NOMO-1 treated with DMSO at 0.1 percent for 48 hours (cell line): Measurements from ENCODE around the gene CCDC3.
"Not testable (repeated sequence)": the region's sequence is repeated elsewhere in the genome, so short reads cannot be mapped to it uniquely, and the experiment has no call there.

Experiments
- DNase-seq: peaks from one replicate; lab custom pipeline; 2025; ENCODE audit not compliant: unreplicated experiment; lab: John Stamatoyannopoulos, UW

CCDC3 gene

DNA sequence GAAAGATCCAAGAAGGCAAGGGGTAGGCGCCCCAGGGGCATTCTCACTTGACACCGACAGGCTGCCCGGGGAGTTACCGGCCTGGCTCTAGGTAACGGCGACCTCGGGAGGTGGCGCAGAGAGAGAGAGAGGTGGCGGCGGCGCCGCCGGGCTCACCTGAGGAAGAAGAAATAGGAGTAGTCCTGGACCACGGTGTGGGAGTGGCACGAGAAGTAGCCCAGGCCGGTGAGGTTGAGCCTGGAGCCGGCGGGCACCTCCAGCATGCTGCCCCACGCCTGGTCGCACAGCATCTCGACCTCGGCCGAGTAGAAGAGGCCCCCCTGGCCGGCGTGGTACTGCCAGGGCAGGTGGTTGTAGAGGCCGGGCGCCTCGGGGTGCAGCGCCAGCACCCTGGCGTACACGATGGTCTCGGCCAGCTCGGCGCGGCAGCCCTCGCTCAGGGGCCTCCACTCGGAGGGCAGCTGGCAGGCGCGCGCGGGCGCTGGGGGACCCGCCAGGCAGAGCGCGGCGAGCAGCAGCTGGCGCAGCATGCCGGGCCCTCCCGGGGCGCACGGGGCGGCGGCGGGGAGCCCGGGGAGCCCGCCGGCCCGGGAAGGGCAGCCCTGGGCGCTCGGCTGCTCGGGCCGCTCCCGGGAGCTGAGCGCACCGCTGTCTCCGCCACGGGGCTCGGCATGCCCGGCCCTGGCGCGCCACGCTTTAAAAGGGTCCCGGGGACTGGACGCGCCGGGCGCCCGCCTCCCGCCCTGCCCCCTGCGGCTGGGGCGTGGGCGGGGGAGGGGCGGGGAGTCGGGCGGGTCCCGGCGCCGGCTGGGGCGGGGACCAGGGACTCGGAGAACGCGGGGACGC, at the start of gene CCDC3:
CCDC3 (minus strand) TSS at position 673 of the 846 bp plus-strand sequence; CDS start at position 530, 143 bp downstream.
- DNase-seq = no peak

DNA sequence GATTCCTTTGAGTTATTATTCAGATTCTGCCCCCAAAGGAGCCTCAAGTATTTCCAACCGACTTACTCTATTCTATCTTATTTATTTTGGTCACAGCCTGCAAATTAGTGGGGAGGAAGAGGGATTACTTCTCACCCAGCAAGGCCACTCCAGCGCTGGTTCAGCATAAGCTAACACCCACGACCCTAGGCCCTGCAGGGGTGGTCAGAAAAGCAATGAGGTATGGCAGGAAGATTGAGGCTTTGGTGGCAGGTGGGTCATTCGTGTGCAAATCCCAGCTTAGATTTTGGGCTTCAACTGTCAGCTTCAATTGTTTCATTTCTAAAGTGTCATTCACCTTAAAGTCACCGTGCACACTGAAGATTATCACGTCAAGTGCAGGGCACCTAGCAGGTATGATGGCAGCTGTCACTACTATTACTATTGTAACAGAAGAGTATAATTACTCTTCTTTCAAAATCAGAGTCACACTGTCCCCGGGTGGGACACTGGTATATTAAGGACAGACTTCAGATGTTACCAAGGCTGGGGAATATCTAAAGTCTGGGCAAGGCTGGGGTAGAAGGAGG, 49.7 kb upstream of the CCDC3 start:
- no peak for DNase-seq

DNA sequence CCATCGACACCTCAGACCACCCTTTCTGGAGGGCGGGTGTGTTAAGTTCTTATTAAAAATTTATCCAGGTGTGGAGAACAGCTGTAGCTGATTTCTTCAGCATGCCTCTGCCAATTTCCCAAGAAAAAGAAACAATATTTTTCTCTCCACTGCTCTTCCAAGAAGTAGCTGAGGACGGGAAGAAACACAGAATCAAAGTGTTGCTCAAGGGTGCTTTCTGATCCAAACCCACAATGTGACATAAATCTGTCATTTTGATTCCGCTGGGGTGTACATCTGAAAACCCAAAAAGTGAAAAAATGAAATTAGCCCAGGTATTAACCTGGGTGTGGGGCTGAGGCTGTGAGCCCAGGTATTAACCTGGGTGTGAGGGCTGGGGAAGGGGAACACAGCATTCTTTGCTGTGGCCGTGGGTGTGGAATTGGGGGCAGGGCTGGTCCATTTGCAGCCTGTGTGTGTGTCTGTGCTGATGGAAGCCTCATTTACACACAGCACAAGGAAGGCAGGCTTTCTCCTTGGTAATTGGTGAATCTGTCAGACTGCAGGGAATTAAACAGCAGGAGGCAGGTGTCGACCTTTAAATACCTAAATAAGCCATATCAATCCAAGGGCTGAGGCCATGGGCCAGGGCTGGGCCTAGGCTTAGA, 48.4 kb upstream of the CCDC3 start:
- DNase-seq = no peak

- no peak for DNase-seq
Measured at GRCh38 chr10:13048762-13049161, 47.2 kb upstream of the CCDC3 start.

DNA sequence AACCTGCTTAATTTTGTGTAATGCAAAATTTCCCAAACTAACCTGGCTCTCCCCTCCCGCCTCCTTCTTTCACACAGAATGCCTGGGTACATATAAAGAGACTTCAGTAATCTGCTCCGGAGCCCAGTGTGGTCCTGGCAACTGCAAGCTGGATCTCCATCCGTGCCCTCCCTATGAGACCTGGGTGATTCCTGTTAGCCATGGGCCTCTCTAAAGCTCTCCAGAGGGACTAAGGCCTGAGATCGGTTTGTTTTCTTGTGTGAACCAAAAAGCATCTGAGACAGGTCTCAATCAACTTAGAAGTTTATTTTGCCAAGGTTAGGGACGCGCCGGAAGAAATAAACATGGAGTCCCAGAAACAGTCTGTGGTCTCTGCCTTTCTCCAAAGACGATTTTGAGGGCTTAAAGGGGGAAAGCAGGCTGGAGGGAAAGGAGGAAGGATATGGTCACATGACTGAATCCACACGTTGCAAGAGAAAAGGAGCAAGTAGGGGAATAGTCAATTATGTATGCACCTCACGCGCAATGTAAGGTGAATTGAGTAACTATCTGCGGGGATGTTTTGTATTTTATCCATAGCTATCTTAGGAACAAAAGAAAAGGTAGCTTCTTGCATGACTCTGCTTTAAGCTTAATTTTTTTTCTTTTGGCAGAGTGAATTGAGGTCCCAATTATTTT, 46.2 kb upstream of the CCDC3 start:
- DNase-seq = no peak

DNA sequence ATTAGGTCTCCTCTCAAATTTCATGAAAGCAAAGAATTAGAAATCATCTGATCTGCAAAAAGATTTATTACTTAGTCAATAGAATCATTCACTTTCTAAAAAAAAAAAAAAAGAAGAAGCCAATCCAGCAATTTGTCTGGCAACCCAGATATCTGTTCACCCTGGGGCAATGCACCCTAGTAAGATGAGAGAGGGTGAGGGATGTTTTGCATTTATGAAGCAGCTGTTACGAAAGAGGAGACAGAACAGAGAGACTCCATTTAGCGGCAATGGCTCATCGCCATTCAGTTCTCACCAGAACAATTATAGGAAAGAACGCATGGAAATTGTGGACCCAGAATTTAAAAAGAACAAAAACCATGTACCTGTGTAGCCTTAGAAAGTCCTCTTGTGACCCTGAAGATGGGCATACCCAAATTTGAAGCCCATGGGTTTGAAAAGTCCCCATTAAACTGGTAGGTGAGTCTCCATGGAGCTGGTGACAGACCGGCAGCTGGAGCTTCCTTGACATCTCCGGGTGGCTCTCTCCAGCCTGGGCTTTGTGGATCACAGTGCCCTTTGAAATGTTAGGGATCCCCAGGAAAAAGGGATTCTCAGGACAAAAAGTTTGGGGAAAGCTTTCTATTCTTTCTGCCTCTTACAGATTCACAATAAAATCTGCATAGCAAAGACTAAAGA, 45.5 kb upstream of the CCDC3 start:
- DNase-seq = no peak

GRCh38 chr10:13043520-13043919, 42.0 kb upstream of the CCDC3 start:
- no peak for DNase-seq

- no peak for DNase-seq
Measured at GRCh38 chr10:13039761-13040160, 38.2 kb upstream of the CCDC3 start.

- DNase-seq = peak; percentile 17
Measured at GRCh38 chr10:13038391-13038790, 36.9 kb upstream of the CCDC3 start.

DNA sequence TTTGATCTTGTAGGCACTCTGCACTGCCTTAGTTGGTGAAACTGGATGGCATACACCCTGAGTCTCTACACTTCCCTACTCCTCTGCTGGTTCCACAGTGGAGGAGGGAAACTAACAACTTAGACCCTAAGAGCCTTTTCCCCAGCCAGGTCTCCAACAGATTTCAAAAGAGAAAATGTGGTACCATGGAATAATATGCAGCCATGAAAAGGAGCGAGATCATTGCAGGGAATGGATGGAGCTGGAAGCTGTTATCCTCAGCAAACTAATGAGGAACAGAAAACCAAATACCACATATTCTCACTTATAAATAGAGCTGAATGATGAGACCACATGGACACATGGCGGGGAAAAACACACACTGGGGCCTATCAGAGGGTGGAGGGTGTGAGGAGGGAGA, 36.3 kb upstream of the CCDC3 start:
- DNase-seq = no peak

- DNase-seq = no peak
Measured at GRCh38 chr10:13036841-13037240, 35.3 kb upstream of the CCDC3 start.

DNA sequence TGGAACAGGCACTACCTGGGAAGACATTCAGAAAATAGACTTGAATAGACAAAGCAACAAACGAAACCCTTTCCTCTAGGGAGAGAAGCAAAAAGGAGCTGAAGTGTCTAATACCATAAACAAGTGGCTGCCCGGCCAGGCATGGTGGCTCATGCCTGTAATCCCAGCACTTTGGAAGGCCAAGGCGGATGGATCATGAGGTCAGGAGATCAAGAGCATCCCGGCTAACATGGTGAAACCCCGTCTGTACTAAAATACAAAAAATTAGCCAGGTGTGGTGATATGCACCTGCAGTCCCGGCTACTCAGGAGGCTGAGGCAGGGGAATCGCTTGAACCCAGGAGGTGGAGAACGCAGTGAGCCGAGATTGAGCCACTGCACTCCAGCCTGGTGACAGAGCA, 34.2 kb upstream of the CCDC3 start:
- not testable (repeated sequence) for DNase-seq

GRCh38 chr10:13026873-13027272, 25.4 kb upstream of the CCDC3 start:
- DNase-seq = no peak

DNA sequence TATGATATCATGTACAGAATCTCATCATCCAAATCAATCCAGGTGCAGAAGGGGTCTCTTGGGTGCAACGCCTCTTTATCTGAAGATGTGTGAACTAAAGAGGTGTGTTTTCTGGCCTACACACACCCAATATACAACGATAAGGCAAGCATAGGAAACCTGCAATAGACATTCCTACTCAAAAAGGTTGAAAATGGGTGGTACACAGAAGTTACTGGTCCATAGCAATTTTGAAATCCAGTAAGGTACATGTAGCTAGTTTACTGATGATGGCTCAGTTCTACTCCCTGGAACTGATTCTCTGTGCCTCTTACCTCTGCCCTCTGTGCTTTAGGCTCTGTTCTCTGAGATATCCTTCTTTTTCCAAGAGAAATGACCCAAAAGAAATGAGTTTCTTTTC, 22.2 kb upstream of the CCDC3 start:
- no peak for DNase-seq

DNA sequence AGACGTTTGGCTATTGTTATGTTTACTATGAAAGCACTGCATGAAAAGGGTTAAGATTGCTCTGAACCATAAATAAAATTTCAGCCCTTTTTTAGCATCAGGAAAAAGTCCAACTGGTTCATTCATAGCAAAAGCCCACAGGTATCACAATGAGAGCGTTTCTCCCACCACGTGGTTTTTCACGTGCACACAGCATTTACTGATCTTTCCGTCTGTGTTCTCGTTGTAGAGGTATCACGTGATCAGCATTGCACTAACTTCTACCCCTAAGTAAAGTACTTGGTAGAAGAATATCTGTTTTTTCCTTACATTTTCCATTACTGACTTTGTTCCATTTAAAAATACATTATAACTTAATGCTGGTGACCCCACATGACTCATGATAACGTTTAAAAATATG, 17.8 kb upstream of the CCDC3 start:
- no peak for DNase-seq

- DNase-seq = no peak
Measured at GRCh38 chr10:13018171-13018570, 16.7 kb upstream of the CCDC3 start.

DNA sequence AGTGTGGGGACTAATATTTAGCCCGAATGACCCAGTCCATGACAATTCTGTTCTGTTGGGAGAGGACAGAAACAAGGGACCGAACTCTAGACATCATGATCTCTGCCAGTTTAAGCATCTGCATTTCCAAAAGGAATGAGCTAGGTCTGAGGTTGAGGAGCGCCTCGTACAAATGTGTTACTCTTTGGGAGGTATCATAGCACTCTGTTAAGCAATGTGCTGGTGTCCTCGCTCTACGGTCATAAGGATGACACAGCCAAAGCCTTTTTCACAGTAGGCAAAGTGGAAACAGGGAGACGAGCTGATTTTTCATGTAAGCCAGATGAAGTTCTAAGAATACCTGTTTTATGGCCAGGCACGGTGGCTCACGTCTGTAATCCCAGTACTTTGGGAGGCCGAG, 15.4 kb upstream of the CCDC3 start:
- DNase-seq = no peak

- DNase-seq = no peak
Measured at GRCh38 chr10:13016426-13016825, 14.9 kb upstream of the CCDC3 start.

DNA sequence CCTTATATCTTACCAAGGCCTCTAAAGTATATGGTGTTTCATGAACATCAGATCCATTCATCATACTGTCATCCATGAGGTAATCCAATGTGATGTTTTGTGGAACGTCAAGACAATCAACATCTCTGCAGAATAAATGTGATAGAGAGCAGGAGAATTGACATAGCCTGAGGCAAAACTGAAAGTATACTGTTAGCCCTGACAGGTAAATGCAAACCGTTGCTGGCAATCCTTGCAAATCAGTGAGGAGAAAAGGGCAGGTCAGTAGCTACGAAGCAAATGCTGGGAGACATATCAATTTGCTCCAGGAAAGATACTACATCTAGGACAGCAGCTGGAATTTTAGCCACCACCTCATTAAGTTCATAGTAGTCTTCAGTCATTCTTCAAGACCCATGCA, 4.5 kb upstream of the CCDC3 start:
- DNase-seq = no peak

GRCh38 chr10:13003759-13004158, 2.2 kb upstream of the CCDC3 start:
- peak; percentile 81 for DNase-seq

- DNase-seq = no peak
Measured at GRCh38 chr10:13003004-13003403, 1.5 kb upstream of the CCDC3 start.
